ENCODE measurements around the gene CRACR2A. TPM values are rescaled to one million over a fixed set of nuclear protein-coding genes. Genes with fewer than 3 reads are reported as not detected.
A peak's percentile ranks its signal among the peaks of the same experiment; 100 is the strongest.

The CRACR2A gene
- total and polyA plus RNA-seq, 10 of the 15 experiments (the other 5 are each of a cell fraction or from before 2014, with no cell fraction given): 2.1 to 18.0 (median 13.2) TPM

- peak; percentile 54 for TF ChIP-seq NR2C1 (IDR thresholded peaks at IDR 0.05)
- no peak for TF ChIP-seq KDM1A (IDR thresholded peaks at IDR 0.05; ENCODE audit: borderline replicate concordance)
- TF ChIP-seq POLR2A (IDR thresholded peaks at IDR 0.05; ENCODE audit: low read depth, low read length): peak; percentile 84
- no peak for TF ChIP-seq ZBTB11 (CRISPR knock-in tag; IDR thresholded peaks at IDR 0.05)
- no peak for TF ChIP-seq REST (IDR thresholded peaks at IDR 0.05; ENCODE audit: low read depth, low read length)
- TF ChIP-seq ZSCAN29 (IDR thresholded peaks at IDR 0.05): no peak
- no peak for TF ChIP-seq ZBTB4 (CRISPR knock-in tag; IDR thresholded peaks at IDR 0.05)
- no peak for TF ChIP-seq SREBF1 (IDR thresholded peaks at IDR 0.05; ENCODE audit: low read length)
- TF ChIP-seq BCLAF1 (IDR thresholded peaks at IDR 0.05): no peak
- TF ChIP-seq SMC3 (IDR thresholded peaks at IDR 0.05; ENCODE audit: borderline replicate concordance, low read length): no peak
- no peak for TF ChIP-seq CREM (IDR thresholded peaks at IDR 0.05; ENCODE audit: low read depth)
- TF ChIP-seq STAT1 (conservative IDR thresholded peaks at IDR 0.05): 0 out of 2 replicates have a peak, but pooled peaks have one; percentile 72
- no peak for TF ChIP-seq SP1 (IDR thresholded peaks at IDR 0.05; ENCODE audit: low read depth, low read length)
- TF ChIP-seq BMI1 (IDR thresholded peaks at IDR 0.05; ENCODE audit: borderline replicate concordance): no peak
- TF ChIP-seq CEBPB (IDR thresholded peaks at IDR 0.05; ENCODE audit: borderline replicate concordance in 1 of 2, low read depth in 2 of 2, low read length in 2 of 2): no peak
- no peak for TF ChIP-seq PAX8 (IDR thresholded peaks at IDR 0.05)
- TF ChIP-seq RFX5 (IDR thresholded peaks at IDR 0.05; ENCODE audit: low read depth, low read length): no peak
- TF ChIP-seq JUND (IDR thresholded peaks at IDR 0.05; ENCODE audit: low read depth, low read length): no peak
Observed at GRCh38 chr12:3752741-3753486, at the start of gene CRACR2A (continued).

Data from GM12878 (cell line).